Measurements from ENCODE around the gene MATR3.
A peak's percentile ranks its signal among the peaks of the same experiment; 100 is the strongest.
"Not testable (repeated sequence)": the region's sequence is repeated elsewhere in the genome, so short reads cannot be mapped to it uniquely, and the experiment has no call there.

The MATR3 gene

GRCh38 chr5:139293507-139294373 lies at the start of gene MATR3:
Gene MATR3 (plus strand): TSS chr5:139293740. CDS start chr5:139307416, 13,676 bp downstream.
- Histone ChIP-seq H3K27ac (peak within 1 kb of the TSS; percentile 95 to 100 (median 98)), H3K4me3 (peak within 1 kb of the TSS; percentile 71 to 97 (median 89))

DNA sequence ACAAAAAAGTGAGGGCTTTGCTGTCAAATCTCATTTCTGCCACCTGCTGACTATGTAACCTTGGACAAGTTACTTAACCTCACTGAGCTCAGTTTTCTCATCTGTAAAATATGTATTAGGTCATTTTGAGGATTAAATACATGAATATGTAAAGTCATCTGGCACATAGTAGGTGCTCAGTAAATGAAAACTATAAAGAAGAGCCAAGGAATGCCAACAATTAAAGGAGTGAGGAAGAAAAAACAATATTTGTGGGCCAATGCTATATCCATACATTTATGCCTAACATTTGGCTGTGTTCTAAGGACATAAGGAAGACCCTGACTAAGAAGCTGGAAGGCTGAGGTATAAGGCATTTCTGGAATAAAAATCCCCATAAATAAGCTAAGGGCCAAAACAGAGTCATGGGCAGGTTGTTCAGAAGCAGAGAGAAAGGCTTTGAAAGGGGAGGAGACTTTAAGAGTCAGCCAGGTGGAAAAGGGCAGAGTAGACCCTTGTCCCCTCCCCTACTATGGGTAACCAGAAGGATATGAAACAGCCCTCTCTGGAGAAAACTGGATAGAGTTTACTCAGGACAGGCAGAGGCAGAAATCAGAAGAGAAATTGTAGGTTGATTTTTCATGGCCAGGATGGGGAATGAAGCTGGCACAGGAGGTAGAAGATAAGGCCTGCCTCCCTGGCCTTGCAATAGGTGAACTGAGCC lies 47.8 kb upstream of the MATR3 start:
- Histone ChIP-seq H3K4me3 (no peak overlapping the region), H3K27ac (no peak overlapping the region)

- peak overlapping the region in 1 of 21 experiments; percentile 3 for H3K27ac ChIP-seq
These were observed 47.1 kb upstream of the MATR3 start for GRCh38 chr5:139246394-139246793.

GRCh38 chr5:139248826-139249453 lies 44.6 kb upstream of the MATR3 start:
- no peak overlapping the region for H3K27ac ChIP-seq
- no peak overlapping the region for H3K4me3 ChIP-seq

More at GRCh38 chr5:139246394-139246793, 47.1 kb upstream of the MATR3 start:
- H3K4me3 ChIP-seq, result no peak overlapping the region

- Histone ChIP-seq H3K27ac (no peak overlapping the region), H3K4me3 (no peak overlapping the region)
These were observed 42.3 kb upstream of the MATR3 start for GRCh38 chr5:139251281-139251687.

- H3K4me3 ChIP-seq, result no peak overlapping the region
- H3K27ac ChIP-seq, result no peak overlapping the region
These were observed 41.7 kb upstream of the MATR3 start for GRCh38 chr5:139251695-139252288.

DNA sequence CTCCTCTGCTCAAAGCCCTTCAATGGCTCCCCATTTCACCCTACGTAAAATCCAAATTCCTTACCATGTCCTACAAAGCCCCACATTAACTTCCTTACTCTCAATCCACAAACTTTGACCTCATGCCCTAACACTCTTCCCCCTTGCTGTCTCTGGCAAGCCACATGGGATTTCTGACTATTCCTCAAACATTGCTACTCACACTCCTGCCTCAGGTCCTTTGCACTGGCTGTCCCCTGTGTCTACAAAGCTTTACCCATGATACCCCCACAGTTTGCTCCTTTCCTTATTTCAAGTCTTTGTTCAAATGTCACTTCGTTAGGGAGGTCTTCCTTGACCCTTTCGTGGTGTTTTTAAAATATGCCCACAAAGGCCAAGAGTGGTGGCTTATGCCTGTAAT lies 40.4 kb upstream of the MATR3 start:
- Histone ChIP-seq H3K4me3 (no peak overlapping the region), H3K27ac (no peak overlapping the region)

DNA sequence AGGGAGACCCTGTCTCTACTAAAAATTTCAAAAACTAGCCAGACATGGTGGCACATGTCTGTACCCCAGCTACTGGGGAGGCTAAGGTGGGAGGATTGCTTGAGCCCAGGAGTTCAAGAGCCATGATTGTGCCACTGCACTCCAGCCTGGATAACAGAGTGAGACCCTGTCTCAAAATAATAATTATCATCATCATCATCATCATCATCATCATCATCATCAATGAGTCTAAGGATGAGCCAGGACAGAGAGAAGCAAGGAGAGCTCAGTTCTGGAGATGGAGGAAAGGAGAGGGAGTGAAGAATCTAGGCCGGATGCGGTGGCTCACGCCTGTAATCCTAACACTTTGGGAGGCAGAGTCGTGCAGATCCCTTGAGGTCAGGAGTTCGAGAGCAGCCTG lies 36.7 kb upstream of the MATR3 start:
- Histone ChIP-seq H3K4me3 (no peak overlapping the region), H3K27ac (no peak overlapping the region)

- Histone ChIP-seq H3K4me3 (no peak overlapping the region), H3K27ac (peak overlapping the region in 6 of 21 experiments; percentile 3 to 44 (median 31))
These were observed 31.3 kb upstream of the MATR3 start for GRCh38 chr5:139262059-139262741.

GRCh38 chr5:139262742-139263445 lies 30.6 kb upstream of the MATR3 start:
- H3K27ac ChIP-seq, result peak overlapping the region in 4 of 21 experiments; percentile 3 to 44 (median 31)
- no peak overlapping the region for H3K4me3 ChIP-seq

- Histone ChIP-seq H3K4me3 (no peak overlapping the region), H3K27ac (no peak overlapping the region)
These were observed 30.0 kb upstream of the MATR3 start for GRCh38 chr5:139263536-139263935.

DNA sequence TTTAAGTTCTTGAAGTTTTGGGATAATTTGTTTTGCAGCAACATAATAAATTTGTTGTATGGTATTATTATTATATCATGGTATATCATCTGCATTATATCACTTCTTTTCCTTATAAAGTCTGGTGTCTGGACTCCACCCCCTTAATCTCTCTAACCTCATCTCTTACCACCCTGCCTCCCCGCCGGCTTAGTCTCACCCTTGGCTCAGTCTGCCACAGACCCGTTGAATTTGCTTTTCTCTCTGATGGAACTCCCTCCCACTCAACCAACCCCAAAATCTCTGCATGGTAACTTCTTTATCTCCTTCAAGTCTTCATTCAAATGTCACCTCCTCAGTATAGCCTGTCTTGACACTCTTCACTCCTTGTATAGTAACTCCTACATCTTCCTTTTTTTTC lies 29.6 kb upstream of the MATR3 start:
- no peak overlapping the region for H3K4me3 ChIP-seq
- no peak overlapping the region for H3K27ac ChIP-seq

- Histone ChIP-seq H3K4me3 (no peak overlapping the region), H3K27ac (no peak overlapping the region)
These were observed 28.5 kb upstream of the MATR3 start for GRCh38 chr5:139265001-139265400.

DNA sequence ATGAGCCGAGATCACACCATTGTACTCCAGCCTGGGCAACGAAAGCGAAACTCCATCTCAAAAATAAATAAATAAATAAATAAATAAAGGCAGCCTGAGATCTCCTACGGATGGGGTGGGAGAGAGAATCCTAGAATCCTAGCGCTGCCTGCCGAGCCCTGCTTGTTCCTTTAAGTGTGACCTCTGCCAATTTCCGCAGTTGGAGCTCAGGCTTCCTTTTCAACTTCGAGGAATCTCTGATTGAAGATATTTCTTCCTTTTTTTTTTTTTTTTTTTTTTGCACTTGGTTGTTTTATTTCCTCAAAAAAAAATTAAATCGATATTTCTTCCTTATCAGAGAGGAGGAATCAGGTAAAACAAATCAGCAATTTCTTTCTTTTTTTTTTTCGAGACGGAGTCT lies 27.3 kb upstream of the MATR3 start:
- Histone ChIP-seq H3K4me3 (no peak overlapping the region), H3K27ac (no peak overlapping the region)

GRCh38 chr5:139267481-139267880 lies 26.1 kb upstream of the MATR3 start:
- no peak overlapping the region for H3K4me3 ChIP-seq
- no peak overlapping the region for H3K27ac ChIP-seq

- no peak overlapping the region for H3K4me3 ChIP-seq
These were observed 25.0 kb upstream of the MATR3 start for GRCh38 chr5:139268364-139269202.

GRCh38 chr5:139270718-139271117 lies 22.8 kb upstream of the MATR3 start:
- not testable (repeated sequence) for H3K4me3 ChIP-seq, H3K27ac ChIP-seq

More at GRCh38 chr5:139268364-139269202, 25.0 kb upstream of the MATR3 start:
- H3K27ac ChIP-seq, result no peak overlapping the region

Data from skin epidermis (tissue), 12 donors.